ENCODE results near the gene MYNN.
"Not testable (repeated sequence)": the region's sequence is repeated elsewhere in the genome, so short reads cannot be mapped to it uniquely, and the experiment has no call there.

The MYNN gene

DNA sequence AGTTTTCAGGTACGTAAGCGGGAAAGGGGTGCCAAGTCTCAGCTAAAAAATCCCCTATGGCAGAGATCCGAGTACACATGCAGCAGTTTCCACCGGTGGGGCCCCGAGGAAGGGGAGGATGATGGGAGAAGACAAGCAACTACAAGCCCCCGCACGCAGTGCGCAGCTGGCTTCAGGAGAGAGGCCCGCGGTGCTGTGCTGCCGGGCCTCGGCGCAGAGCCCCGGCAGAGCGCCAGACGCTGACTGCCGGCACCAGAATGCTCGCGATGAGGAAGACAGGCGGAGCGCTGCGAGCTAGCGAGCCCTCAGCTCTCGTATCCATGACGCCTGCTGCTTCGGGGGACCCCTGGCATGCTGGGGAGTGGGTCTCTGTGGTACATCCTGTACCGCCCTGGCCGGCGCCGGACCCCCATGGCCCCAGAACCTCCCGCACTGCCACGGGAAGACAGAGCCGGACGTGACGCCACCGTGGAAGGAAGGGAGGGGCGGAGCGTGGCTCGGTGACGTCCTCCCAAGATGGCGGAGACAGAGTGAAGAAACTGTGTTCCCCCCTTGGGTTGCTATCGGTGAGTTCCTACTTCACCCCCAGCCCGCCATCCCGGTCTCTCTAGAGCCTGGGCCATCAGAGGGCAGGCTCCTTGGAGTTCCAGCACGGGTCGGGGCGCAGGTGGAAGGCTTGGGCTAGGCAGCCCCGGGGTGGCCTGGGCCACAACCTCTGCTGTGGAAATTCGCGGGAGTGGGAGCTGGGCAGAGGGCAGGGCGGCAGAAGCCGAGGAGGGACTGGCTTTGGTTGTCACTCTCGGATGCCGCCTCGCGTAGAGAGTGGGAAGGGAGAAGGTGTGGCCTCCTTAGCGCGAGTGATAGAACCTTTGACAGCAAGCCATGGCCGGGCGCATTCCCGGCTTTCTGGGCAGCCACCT, at the start of gene MYNN:
TSS of gene MYNN (plus strand) at position 500 of the 920 bp plus-strand sequence. CDS start 900 bp downstream, outside the sequence.
- DNase-seq (ENCODE audit: low read depth in 3 of 3) = peak; percentile 86 to 90 (median 88)

DNA sequence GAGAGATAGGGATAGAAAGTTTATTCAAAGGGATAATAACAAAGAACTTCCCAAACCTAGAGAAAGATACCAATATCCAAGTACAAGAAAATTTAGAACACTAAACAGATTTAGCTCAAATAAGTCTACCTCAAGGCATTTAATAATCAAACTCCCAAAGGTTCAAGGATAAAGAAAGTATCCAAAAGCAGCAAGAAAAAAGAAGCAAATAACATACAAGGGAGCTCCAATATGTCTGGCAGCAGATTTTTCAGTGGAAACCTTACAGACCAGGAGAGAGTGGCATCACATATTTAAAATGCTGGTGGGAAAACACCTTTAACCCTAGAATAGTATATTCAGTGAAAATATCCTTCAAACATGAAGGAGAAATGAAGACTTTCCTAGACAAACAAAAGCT, 41.3 kb upstream of the MYNN start:
- DNase-seq (ENCODE audit: low read depth in 3 of 3) = not testable (repeated sequence)

DNA sequence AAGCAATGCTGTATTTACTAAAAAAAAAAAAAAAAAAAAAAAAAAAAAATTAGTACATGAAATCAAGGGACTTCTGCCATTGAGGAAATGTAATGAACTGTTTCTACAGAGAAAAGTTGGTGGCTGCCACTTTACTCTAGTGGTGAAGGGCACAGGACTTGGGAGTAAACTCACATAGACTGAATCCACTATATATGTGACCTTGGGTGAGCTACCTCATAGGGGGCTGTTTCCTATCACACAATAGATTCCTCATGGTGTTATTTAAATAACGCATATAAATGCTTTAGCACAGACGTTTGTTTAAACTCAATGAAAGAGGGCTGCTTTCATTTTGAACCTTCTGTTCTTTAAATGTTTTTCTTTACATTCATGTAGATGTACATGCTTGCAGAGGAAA, 34.1 kb upstream of the MYNN start:
- DNase-seq (ENCODE audit: low read depth in 3 of 3) = no peak

DNA sequence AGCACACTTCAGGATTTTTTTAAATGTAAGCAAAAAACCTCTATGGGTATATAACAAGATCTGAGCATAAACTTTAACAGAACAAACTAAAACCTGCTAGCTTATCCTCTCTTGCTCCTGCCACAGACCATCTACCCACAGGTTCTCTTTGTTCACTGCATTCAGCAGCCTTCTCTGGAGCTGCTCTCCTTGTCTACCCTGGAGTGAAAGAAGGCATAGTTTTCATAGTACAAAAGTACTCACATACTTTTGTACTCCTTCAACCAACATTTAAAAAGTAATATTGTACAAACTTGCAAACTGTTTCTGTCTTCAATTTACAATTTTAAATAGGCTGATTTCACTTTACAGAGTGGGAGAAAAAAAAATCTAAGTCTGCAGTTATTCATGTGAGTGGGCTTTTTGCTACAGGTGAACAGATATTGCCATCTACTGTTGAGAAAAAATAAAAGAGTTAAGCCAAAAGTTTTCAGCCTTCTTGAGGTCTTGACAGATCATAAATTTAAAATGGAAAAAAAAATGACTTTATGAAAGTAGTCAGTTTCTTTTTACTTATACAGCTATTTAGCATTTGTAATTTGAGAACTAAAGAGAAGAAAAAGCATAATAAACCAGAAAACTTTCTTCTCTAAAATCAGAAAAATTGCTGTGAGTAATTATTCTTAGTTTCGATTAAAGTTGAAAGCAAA, 28.7 kb upstream of the MYNN start:
- no peak for DNase-seq (ENCODE audit: low read depth in 3 of 3)

DNA sequence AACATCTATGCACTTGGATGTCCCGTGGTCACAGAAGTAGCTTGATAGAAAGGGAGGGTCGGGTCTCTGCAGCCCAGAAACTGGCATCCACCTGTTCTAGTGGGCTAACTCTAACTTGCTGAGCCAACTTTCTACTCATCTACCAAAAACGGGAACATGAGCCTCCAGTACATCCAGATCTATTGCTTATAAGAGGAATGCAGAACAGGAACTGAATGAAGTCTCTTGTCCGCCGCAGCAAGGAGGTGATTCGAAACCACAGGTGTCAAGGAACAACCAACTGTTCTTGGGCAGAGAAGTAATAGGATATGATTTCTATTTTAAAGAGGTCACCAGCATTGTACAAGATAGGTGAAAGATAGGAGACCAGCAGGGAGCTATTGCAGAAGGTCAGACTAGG, 26.3 kb upstream of the MYNN start:
- no peak for DNase-seq (ENCODE audit: low read depth in 3 of 3)

DNA sequence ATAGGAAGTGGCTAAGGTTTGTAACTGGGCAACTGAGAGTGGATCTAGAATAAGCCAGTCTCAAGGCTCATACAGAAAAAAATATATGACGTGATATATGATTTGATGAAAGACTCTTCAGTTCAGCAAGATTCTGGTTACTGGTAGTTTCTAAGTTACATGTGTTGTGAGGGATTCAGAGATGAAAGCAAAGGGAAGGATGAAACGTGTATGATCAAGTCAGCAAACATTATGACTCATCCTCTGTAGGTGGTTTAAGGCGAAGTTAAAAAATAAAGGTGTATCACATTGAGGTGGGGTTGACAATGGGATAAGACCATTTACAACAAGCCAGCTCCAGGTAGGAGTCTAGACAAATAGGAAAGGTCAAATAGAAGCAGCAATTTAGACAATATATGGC, 24.5 kb upstream of the MYNN start:
- DNase-seq (ENCODE audit: low read depth in 3 of 3) = no peak

DNA sequence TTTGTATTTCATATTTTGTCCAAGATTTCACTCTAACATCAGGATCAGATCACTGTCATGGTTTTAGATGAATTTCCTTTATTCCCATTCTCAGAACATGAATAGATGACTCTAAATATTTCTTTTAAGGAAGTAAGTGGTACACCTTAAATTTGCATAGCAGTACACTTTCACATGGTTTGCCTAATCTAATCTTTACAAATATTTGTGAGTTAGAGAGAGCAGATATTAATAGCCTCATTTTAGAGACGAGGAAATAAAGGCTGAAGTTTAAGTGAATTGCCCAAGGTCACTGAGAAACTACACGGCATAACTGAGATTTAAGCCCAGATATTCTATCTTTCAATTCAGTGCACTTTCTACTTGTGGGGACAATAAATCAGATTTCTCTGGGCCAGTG, 22.5 kb upstream of the MYNN start:
- no peak for DNase-seq (ENCODE audit: low read depth in 3 of 3)

DNA sequence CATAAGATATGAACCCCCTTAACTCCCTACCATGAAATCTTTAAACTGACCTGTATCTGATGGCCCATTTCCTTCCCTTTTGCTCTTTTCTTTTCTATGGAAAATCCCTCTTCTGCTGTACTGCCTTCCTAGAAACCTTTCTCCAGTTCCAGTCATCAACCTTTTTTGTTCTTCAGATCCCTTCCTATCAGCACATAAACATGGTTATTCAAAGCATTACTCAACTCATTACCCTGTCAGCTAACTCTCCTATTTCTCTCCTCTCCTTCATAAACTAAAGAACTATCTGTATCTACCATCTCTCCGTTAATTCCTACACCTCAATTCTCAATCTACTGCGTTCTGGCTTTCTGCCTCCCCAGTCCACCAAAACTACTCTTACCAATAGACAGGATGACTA, 21.3 kb upstream of the MYNN start:
- DNase-seq (ENCODE audit: low read depth in 3 of 3) = no peak

DNA sequence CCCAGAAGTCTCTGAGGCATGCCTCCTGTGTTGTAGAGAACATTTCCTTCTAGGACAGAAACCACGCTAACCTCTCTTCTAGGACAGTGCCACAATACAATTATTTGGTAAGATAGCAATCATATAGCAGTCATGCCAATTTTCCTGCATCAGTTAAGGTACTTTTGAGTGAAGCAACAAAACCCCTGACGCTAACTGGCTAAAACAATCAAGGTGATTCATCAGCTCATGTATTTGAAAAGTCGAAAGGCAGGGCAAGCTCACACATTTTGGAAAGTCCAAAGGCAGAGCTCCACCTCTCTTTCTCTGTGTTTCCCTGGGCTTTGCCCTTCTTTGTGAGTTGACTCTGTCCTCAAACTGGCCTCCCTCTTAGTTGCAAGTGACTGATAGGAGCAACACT, 18.5 kb upstream of the MYNN start:
- no peak for DNase-seq (ENCODE audit: low read depth in 3 of 3)

DNA sequence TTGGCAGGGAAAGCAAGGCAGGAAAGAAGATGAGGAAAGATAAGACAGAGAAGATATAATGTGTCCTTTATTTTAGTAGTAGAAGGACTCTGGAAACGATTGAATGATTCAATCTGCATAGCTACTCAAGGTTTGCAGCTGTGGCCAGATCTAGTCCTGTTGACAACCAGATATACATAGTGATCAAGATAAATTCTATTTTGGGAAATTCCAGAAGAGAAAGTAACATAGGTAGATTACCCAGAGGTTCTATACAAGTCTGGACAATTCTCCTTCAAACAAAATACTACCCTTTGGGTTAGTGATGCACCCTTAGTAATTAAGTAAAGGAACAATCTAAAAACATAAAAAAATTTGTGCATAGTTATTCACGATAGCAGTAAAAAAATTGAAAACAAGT, 17.7 kb upstream of the MYNN start:
- no peak for DNase-seq (ENCODE audit: low read depth in 3 of 3)

DNA sequence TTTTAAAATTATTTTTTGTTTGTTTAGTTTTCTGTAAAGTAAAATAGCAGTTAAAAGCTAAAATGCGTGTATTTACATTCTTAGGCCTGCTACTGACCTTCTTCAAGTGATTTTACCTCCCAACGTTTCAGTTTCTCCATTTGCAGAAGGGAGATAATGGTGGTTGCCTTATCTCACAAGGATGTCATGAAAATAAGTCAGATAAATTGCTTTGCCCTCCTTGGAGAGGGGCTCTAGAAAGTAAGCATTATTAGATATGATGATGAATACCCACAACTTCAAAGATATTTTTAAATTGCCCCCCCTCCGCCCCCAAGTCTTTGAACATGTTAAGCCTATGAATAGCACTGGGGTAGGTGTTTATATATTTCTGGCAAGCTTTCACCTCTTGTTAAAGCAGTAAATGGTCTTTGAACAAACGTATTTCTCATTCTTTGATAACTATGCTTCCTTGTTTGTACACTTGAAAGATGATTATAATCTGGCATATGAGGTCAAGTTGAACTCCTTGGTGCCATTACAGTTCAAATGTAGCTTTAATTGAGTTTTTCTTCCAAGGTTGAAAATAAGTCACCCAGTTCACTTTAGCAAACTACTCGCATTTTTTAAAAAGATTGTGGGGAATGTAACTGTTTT, 14.7 kb upstream of the MYNN start:
- no peak for DNase-seq (ENCODE audit: low read depth in 3 of 3)

DNA sequence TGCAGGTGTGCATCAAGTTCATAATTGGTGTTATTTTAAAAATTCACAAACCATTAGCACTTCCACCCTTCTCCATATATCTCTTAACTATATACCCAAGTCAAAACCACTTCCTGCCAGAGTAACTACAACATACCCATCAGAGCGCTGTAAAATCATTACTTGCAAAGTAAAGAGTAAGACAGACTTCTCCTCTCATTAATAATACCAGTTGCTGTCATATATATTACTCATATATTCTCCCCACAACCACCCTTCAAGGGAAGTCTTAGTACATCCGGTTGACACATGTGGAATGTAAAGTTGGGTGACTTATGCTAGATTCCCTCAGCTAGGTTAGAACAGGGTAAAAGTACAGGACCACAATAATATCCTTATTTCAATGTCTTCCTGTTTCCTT, 13.9 kb upstream of the MYNN start:
- DNase-seq (ENCODE audit: low read depth in 3 of 3) = no peak

DNA sequence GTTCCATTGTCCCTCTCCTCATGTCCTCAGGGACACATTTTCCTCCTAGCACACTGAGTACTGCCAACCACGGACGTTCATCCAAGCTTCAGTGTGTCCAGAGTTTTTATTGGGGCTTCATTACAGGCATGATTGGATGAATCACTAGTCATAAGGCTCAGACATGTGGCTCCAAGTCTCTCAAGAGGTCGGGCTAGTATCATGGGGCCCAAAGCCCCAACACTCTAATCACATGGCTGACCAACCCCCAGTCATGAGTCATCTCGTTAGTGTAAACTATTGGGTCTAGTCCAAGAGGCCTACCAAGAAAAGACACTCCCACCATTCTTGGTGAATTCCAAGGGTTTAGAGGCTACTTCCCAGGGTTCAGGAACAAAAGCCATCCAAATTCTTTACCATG, 12.7 kb upstream of the MYNN start:
- no peak for DNase-seq (ENCODE audit: low read depth in 3 of 3)

DNA sequence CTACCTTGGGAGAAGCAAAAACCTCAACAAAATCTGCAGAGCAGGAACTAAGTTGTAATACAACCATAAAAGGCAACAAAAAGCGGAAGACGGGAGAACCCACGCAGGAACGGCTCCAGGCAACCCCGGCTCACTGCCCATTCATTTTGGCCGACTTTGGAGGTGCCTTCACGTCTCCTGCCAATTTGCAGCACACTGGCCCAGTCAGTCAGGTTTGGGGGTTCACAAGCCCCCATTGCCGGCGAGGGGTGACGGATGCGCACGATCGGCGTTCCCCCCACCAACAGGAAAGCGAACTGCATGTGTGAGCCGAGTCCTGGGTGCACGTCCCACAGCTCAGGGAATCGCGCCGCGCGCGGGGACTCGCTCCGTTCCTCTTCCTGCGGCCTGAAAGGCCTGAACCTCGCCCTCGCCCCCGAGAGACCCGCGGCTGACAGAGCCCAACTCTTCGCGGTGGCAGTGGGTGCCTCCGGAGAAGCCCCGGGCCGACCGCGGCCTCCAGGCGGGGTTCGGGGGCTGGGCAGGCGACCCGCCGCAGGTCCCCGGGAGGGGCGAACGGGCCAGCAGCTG, 8.8 kb upstream of the MYNN start:
- DNase-seq (ENCODE audit: low read depth in 3 of 3) = peak in 2 of 3 experiments; percentile 31 to 63

DNA sequence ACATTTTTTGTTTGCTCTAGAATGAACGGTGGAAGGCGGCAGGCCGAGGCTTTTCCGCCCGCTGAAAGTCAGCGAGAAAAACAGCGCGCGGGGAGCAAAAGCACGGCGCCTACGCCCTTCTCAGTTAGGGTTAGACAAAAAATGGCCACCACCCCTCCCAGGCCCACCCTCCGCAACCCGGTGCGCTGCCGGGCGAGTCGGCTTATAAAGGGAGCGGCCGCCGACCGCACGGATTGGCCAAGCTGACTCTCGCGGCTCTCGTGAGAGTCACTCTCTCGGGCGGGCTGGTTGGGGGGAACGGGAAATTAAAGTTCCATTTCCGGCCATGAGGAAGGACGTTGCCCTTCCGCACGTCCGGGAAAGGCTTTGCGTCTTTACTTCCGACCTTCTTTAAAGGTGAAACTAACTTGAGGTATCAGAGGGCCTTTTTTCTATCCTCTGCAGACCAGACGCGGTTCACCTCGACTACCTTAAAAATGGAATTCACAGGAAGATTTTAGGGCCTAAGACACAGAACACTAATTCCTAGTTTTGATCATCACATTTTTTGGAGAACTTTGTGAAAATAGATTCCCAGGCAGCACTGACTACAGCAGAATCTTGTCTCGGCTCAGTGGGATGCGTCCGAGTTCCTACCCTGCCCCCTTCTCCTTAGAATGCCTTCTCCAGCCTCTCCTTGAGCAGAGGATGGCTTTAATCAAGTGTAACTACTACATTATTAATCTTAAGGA, 8.1 kb upstream of the MYNN start, which contains the start of gene TERC:
TSS of gene TERC (minus strand) at position 179 of the 731 bp plus-strand sequence.
- peak; percentile 82 to 90 (median 86) for DNase-seq (ENCODE audit: low read depth in 3 of 3)

DNA sequence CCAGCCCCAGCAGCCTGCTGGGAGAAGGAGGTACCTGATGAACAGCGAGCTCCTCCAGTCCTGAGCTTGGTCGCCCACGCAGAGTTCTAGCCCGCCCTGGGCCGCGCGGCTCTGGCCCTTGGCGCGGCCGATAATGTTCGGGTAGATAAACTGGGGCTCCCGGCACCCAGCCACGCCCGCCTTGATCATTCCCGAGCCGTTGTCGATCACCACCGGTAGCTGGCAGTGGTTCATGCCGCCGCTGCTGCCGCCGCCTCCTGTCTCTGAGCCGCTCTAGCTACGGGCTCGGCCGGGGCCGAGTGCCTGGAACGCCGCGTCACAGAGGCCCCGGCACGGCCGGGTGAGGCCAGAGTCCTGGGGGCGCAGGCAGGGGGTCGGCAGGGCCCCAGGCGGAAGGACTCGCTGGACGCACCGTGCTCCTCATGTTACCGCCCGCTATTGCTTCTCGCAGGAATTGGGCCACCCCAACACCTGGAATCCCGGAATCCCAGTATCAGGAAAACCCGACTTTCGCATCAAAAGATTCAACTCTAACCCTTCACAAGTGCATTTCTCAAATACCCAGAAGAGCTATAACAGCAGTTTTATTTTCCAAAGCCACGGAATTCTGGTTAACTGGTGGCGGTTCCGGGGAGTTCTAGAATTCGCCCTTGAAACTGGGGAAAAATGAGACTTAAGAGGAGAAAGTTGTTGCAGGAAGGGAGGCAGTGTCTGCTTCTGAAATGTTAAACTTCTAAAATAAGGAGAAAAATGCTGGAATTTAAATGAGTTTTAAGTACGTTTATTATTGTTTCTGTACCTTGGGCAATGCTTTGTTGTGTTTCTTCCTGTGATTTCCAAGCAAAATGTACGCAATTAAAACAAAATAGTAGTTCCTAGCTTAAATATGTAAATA, 3.7 kb upstream of the MYNN start, which contains the start of gene ACTRT3:
TSS of gene ACTRT3 (minus strand) at position 275 of the 895 bp plus-strand sequence. CDS start at position 234, 41 bp downstream.
- DNase-seq (ENCODE audit: low read depth in 3 of 3) = peak in 2 of 3 experiments; percentile 34 to 61

DNA sequence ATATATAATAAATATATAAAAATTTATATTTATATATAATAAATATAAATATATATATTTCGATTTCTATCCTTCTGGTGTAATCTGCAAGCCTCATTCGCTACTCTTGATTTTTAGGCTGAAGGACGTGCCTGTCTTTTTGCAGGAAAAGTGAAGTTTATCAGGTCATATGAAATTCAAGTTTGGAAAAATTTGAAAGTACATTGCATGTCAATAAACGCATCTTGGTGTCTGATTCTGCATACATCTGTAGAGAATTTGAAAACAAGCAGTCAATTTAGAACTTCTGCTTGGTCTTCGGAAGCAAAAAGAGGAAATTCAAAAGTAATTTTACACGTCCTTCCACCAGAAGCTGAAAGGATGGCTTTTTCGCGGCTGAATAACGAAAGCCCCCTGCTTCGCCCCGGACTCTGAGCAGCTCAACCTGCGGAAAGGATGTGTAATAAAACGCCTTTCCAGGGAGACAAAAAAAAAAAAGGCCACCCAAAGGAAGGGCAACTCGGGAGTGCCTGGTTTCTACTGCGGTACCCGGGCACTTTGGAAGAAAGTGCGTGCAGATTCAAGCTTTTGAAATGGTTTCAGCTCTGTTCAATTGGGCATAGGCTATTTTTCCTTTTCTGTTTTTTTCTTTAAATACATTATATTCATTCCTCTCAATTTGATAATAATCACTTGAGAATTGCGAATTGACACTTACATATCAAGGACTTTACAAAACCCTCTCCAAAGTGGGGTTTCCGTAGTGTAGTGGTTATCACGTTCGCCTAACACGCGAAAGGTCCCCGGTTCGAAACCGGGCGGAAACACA, 1.5 kb upstream of the MYNN start:
- peak in 2 of 3 experiments; percentile 46 to 54 for DNase-seq (ENCODE audit: low read depth in 3 of 3)

DNA sequence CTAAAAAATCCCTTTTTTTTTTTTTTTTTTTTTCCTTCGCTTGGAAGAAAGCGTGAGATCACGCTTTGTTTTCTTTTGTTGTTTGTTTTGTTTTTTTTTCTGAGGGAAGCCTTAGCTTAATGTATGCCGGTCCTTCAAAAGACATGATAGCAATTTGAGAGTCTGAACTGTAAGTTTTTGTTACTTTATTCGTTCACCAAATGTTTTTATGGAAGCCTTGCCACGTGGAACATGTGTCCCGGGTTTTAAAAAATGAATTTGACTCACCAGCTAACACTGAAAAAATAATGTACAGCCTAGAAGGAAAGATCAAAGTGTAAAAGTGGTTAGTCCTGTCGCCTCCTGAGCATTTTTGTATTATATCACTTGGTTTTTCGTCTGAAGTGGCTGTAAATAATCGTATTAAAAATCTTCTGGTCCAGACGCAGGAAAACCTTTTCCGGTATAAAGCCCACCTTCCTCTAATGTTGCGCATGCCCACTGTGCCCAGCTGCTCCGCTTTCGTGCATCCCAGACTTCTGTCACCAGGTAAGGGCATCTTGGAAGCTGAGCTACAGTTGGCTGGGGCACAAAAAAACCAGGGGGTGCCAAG, 795 bp upstream of the MYNN start:
- peak in 2 of 3 experiments; percentile 40 to 58 for DNase-seq (ENCODE audit: low read depth in 3 of 3)

DNA sequence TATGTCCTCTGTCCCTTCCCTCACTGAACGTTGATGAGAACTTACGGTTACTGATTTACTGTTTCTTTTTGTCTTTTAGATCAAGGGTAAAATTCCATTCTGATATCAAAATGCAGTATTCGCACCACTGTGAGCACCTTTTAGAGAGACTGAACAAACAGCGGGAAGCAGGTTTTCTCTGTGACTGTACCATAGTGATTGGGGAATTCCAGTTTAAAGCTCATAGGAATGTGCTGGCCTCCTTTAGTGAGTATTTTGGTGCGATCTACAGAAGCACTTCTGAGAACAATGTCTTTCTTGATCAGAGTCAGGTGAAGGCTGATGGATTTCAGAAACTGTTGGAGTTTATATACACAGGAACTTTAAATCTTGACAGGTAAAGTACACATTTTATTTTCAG, 990 bp downstream of the MYNN start:
- DNase-seq (ENCODE audit: low read depth in 3 of 3) = no peak

Measured in stimulated activated CD4-positive, alpha-beta T cell treated with anti-CD3 and anti-CD28 coated beads, TNF-alpha, amount 100 ng/mL, for 24 hours (primary cell).